ENCODE measurements around the gene BGN. TPM values are rescaled to one million over a fixed set of nuclear protein-coding genes. Genes with fewer than 3 reads are reported as not detected.

The BGN gene
- total and polyA plus RNA-seq, 2 experiments from 2014 or later, result 0.87 to 1.8 TPM

DNA sequence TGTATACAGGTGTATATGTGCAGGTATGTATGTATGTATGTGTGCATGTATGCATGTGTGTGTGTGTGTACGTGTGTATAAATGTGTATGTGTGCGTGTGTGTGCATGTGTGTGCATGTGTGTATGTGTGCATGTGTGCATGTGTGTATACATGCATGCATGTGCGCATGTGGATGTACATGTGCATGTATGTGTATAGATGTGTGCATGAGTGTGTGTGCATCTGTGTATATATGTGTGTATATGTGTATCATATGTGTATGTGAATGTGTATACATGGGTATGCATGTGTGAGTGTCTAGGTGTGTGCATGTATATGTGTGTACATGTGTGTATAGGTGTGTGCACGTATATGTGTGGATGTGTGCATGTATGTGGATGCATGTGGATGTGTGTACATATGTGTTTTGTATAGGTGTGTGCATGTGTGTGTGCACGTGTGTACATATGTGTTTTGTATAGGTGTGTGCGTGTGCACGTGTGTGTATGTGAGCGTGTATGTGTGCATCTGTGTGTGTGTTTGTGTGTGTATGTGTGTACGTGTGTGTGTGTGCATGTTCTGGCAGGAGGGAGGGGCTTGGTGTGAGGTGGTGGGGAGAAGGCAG, 6.0 kb downstream of the BGN start (continued):
- TF ChIP-seq, protein P1, sequence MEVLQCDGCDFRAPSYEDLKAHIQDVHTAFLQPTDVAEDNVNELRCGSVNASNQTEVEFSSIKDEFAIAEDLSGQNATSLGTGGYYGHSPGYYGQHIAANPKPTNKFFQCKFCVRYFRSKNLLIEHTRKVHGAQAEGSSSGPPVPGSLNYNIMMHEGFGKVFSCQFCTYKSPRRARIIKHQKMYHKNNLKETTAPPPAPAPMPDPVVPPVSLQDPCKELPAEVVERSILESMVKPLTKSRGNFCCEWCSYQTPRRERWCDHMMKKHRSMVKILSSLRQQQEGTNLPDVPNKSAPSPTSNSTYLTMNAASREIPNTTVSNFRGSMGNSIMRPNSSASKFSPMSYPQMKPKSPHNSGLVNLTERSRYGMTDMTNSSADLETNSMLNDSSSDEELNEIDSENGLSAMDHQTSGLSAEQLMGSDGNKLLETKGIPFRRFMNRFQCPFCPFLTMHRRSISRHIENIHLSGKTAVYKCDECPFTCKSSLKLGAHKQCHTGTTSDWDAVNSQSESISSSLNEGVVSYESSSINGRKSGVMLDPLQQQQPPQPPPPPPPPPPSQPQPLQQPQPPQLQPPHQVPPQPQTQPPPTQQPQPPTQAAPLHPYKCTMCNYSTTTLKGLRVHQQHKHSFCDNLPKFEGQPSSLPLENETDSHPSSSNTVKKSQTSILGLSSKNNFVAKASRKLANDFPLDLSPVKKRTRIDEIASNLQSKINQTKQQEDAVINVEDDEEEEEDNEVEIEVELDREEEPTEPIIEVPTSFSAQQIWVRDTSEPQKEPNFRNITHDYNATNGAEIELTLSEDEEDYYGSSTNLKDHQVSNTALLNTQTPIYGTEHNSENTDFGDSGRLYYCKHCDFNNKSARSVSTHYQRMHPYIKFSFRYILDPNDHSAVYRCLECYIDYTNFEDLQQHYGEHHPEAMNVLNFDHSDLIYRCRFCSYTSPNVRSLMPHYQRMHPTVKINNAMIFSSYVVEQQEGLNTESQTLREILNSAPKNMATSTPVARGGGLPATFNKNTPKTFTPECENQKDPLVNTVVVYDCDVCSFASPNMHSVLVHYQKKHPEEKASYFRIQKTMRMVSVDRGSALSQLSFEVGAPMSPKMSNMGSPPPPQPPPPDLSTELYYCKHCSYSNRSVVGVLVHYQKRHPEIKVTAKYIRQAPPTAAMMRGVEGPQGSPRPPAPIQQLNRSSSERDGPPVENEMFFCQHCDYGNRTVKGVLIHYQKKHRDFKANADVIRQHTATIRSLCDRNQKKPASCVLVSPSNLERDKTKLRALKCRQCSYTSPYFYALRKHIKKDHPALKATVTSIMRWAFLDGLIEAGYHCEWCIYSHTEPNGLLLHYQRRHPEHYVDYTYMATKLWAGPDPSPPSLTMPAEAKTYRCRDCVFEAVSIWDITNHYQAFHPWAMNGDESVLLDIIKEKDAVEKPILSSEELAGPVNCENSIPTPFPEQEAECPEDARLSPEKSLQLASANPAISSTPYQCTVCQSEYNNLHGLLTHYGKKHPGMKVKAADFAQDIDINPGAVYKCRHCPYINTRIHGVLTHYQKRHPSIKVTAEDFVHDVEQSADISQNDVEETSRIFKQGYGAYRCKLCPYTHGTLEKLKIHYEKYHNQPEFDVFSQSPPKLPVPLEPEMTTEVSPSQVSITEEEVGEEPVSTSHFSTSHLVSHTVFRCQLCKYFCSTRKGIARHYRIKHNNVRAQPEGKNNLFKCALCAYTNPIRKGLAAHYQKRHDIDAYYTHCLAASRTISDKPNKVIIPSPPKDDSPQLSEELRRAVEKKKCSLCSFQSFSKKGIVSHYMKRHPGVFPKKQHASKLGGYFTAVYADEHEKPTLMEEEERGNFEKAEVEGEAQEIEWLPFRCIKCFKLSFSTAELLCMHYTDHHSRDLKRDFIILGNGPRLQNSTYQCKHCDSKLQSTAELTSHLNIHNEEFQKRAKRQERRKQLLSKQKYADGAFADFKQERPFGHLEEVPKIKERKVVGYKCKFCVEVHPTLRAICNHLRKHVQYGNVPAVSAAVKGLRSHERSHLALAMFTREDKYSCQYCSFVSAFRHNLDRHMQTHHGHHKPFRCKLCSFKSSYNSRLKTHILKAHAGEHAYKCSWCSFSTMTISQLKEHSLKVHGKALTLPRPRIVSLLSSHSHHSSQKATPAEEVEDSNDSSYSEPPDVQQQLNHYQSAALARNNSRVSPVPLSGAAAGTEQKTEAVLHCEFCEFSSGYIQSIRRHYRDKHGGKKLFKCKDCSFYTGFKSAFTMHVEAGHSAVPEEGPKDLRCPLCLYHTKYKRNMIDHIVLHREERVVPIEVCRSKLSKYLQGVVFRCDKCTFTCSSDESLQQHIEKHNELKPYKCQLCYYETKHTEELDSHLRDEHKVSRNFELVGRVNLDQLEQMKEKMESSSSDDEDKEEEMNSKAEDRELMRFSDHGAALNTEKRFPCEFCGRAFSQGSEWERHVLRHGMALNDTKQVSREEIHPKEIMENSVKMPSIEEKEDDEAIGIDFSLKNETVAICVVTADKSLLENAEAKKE (CRISPR knock-in tag; IDR thresholded peaks at IDR 0.05), result no peak
- no peak for TF ChIP-seq JUNB (IDR thresholded peaks at IDR 0.05; ENCODE audit: unreplicated experiment)

GRCh38 chrX:153501530-153501929, 6.8 kb downstream of the BGN start:
- Histone ChIP-seq H3K36me3 (ENCODE audit: insufficient read depth) (no peaks in the 10 kb centered on the region), H3K4me1 (ENCODE audit: insufficient read depth) (no peaks in the 10 kb centered on the region), H3K27ac (ENCODE audit: low read depth) (no peak overlapping the region), H3K79me2 (replicated peaks; ENCODE audit: insufficient read depth) (no peaks in the 10 kb centered on the region), H3K4me2 (no peak overlapping the region), H3K27me3 (ENCODE audit: insufficient read depth) (no peaks in the 10 kb centered on the region), H3K4me3 (no peak overlapping the region), H2AFZ (no peak overlapping the region), H3K9me2 (ENCODE audit: insufficient read depth) (no peaks in the 10 kb centered on the region), H3F3A (replicated peaks; ENCODE audit: low read depth) (no peaks in the 10 kb centered on the region), H4K20me1 (replicated peaks; ENCODE audit: insufficient read depth) (no peaks in the 10 kb centered on the region)
- ATAC-seq (no peak), DNase-seq (ENCODE audit: low spot score) (no peak)
- no peak overlapping the region for H3K4me3 Mint-ChIP-seq
- no peaks in the 10 kb centered on the region for H3K36me3 Mint-ChIP-seq (ENCODE audit: low read depth)
- H3K4me1 Mint-ChIP-seq, result no peaks in the 10 kb centered on the region
- peaks cover 4% of the 10 kb centered on the region for H3K27me3 Mint-ChIP-seq (ENCODE audit: insufficient read depth, low read depth, poor library complexity)
- H3K27ac Mint-ChIP-seq, result no peak overlapping the region
- H3K9me3 Mint-ChIP-seq, result no peaks in the 10 kb centered on the region
- TF ChIP-seq ZNF114 (CRISPR knock-in tag; IDR thresholded peaks at IDR 0.05), result no peak
- TF ChIP-seq CTCF (conservative IDR thresholded peaks at IDR 0.05; ENCODE audit: low read depth in 2 of 2), result no peak
- TF ChIP-seq REST (IDR thresholded peaks at IDR 0.05; ENCODE audit: unreplicated experiment), result no peak
- TF ChIP-seq ZNF331 (CRISPR knock-in tag; IDR thresholded peaks at IDR 0.05; ENCODE audit: low read depth), result no peak

Measured in GM23338 (cell line).